ENCODE data around the gene NANOS3.

NANOS3 gene

GRCh38 chr19:13864667-13865570 is 12.0 kb upstream of the NANOS3 start:
- DNase-seq: no peak

DNA sequence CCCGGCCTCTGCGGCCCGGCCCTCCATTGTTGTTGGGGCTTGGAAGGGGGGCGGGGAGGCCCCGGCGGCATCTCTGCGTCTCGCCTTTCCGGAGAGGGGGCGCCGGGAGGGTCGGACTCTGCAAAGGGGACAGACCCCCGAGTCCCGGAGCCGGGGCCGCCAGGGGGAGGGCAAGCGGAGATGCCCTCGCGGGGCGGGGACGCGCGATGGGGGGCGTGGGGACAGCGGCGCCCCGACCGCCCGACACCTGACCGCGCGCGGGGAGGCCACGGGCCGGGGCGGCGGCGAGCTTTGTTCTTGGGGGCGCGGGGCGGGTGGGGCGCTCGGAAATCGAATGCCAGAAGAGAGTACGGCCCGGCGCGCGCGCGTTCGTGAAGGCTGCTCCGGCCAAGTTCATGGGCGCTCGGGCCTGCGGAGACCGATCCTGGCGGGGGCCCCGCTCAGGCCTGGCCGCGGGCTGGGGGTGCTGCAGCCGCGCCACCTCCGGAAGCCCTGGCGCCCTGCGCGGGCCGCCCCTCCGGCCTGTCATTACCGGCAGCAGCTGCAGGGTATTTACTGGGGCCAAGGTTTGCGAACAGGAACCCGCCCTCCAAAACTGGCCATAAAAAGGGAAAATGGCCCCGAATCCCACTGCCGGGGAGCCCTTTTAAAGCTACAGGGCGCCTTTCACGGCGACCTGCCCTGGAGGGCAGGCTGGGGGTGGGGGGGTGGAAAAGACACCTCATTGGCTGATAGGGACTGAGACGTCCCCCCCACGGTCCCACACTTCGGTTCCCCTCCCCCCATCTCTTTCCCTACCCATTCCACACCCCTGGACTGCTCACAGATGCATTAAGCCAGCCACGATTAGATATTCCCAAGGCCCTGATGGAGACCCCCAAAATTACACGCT is 11.1 kb upstream of the NANOS3 start:
- no peak for DNase-seq

- no peak for DNase-seq
Observed at GRCh38 chr19:13866463-13867046, 10.4 kb upstream of the NANOS3 start.

- DNase-seq: no peak
Observed at GRCh38 chr19:13868663-13869062, 8.3 kb upstream of the NANOS3 start.

- no peak for DNase-seq
Observed at GRCh38 chr19:13869281-13869680, 7.7 kb upstream of the NANOS3 start.

GRCh38 chr19:13870873-13871272 is 6.1 kb upstream of the NANOS3 start:
- DNase-seq: no peak

GRCh38 chr19:13872339-13872694 is 4.6 kb upstream of the NANOS3 start:
- DNase-seq: no peak

GRCh38 chr19:13872695-13873389 is 4.1 kb upstream of the NANOS3 start:
- no peak for DNase-seq

- DNase-seq: no peak
Observed at GRCh38 chr19:13873834-13874515, 3.0 kb upstream of the NANOS3 start.

GRCh38 chr19:13875824-13876223 is 1.1 kb upstream of the NANOS3 start:
- no peak for DNase-seq

GRCh38 chr19:13877303-13877702 is 369 bp downstream of the NANOS3 start:
- DNase-seq: no peak

DNA sequence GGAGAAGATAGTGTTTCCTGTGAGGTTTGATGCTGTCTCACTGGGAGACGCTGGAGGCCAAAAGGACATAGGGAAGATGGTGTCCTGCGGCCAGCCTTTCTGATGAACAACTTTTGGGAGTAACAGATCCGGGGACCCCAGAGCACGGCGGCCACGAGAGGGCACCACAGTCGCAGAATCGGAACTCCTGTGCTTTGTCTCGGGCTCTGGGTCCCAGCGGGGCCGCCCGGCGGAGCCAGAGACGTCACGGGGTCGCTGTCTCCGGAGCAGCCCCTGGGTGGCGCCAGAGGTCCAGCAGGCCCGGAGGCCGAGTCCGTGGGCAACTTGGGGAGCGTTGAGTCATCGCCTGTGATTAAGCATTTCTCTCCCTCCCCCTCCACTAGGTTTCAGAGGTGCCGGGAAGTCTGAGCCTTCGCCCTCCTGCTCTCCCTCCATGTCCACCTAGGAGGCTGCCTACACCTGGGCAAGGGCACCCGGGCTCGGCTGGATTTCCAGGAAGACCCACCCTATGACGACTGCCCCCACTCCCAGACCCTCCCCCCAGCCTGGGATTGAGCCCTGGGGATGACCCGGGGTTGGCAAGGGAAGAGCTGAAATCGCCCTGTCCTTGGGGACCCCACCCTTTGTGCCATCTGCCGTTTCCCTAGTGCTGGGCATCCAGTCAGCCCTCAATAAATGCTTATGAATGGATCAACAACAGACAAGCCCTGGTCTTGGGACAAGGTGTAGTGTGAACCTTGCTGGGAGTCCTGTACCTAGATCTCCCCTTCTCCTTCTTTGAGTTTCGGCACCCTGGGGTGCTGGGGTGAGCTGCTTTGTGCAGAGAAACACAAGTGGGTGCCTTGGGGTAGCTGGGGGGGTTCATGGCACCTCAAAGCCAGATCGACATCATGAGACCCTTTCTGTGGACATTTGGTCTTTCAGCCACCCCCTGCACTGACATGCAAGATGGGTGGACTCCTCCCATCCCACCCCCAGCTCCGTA is 3.4 kb downstream of the NANOS3 start:
- DNase-seq: peak; percentile 94

- peak; percentile 56 for DNase-seq
Observed at GRCh38 chr19:13881251-13881691, 4.3 kb downstream of the NANOS3 start.

DNA sequence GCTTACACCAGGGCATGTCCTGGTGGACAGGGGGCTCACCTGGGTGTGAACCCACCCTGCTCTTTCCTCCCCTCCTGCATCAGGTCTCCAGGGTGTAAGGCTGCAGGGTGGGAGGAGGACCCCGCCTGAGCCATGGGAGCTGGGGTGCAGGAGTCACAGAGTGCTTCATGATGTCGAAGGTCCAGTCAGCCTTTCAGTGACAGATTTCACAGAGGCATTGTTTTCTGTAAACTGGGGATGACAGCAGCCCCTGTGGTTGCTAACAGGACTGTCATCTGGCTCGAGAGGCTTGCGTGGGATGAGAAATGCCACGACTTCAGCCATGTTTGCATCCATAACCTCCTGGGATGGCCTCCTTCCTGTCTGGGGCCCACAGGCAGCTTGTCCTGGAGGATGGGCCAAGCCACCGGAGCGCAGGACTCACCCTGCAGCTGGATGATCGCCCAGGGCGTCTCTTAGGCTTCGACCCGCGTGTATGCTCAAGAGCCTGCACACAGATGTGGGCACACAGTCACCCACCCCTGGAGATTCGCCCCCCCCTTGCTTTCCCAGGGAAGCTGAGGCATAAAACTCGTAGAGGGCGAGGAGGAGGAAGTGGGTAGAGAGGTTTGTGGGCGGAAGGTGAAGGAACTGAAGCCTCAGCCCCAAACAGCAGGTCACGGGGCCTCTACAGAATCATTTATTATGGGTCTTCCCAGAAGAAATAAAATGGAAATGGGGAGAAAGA is 4.9 kb downstream of the NANOS3 start:
- peak; percentile 68 for DNase-seq

DNA sequence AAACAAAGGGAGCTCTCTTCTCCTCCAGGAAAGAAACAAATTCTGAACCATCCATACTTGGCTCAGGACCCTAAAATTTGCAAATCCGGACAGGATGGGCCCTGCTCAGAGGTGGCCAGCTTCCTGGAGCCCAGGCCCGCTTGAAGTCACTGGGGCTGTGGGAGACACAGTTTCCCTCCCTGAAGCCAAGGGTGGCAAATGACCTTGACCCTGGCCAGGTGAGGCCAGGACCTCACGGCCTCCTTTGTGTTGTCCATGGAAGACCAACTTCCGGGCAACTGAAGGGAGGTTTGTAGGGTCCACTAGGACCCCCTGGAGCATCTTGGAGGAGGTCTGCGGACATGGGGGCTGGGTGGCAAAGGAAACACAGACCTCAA is 5.5 kb downstream of the NANOS3 start:
- no peak for DNase-seq

DNA sequence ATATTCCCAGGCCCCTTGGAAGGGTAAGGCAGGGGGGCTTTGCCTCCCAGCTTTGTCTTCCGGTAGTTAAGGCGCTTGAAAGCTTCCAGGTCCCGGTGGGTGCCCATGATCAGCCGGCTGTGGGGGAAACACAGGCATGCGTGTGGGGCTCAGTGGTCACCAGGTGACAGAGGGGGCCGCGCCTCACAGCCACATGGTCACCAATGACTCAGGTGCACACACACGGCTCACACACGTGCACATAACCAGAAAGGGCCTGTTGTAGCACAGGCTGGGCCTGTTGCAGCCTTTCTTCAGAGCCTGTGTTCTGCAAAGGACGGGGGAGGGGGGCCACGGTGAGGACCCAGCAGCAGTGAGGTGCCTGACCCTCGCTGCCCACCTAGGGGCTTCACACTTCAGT is 5.9 kb downstream of the NANOS3 start:
- no peak for DNase-seq

- no peak for DNase-seq
Observed at GRCh38 chr19:13883516-13884064, 6.7 kb downstream of the NANOS3 start.

DNA sequence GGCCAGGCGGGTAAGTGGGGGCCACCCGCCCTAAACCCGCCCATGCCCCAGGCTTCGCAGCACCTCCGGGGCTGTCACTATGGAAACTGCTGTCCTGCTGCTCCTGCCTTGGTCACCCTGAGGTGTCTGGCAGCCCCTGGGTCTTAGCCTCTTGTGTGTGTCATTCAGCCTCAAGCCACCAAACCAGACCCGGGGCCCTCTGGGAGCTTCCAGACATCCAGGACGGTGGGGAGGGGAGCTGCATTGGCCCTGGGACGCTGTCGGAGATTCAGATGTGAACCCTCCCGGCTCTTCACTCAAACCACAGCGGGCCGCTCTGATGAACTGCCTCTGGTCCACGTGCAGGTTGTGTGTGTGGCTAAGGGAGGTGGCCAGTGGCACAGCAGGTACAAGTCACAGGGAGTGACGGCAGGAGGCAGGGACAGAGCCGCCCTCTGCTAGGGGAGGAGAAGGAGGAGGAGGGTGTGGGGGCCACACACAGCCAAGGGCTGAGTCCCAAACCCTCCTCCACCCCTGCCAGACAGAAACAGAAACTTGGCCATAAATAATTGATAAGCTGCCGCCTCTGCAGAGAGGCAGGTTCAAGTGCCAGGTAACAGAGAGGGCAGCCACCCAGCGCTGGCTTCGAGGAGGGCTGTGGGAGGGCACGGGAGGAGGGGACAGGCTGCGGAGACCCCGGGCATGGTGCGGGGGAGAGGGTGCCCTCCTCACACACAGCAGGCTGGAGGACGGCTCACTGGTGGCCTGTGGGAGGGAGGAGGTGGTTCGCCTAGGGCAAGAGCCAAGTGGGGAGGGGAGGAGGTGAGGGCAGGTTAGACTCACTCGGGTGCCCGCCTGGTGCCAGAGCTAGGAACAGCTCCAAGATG is 8.0 kb downstream of the NANOS3 start:
- DNase-seq: no peak

DNA sequence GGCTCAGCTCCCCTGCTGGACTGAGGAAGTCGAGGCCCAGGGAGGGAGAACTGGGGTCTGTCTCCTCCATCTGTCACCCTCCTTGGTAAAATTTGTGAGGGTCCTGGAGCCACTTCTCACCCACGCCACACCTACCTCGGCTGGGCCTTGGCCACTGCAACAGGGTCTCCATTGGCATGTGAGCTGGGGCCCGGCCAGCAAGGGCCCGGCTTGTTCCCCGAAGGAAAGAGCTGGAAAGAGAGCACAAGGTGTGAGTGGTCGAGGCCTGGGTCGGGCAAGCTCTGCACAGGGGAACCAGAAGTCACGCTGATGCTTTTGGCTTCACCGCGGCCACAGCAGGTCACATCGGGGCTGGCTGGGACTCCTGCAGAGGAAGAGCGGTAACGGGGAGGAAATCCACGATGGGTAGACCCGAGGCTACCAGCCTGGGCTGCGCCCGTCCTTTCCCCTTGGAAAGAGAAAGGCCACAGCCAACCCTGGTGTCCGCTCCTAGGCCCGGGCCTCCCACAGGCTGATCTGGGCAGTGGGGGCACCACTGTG is 9.0 kb downstream of the NANOS3 start:
- DNase-seq: no peak

Measured in fibroblast of upper back skin (primary cell).